Skeletal muscle tissue (tissue), 4 donors: ENCODE results near the gene CCNL1. TPM values are rescaled to one million over a fixed set of nuclear protein-coding genes. Genes with fewer than 3 reads are reported as not detected.

Experiments
- H3K27ac ChIP-seq: one replicate; pipeline ENCODE4 v1.7.0; 2013; ENCODE audit warnings: mild to moderate bottlenecking, low read depth, low read length, inconsistent platforms
- H3K27me3 ChIP-seq, 3 donors: one replicate each; pipeline ENCODE4 v1.7.0; 2013; ENCODE audit warnings: low read length in 3 of 3; ENCODE audit not compliant: control insufficient read depth in 3 of 3, insufficient read depth in 3 of 3
- H3K36me3 ChIP-seq, 3 donors: one replicate each; pipeline ENCODE4 v1.7.0; 2013; ENCODE audit warnings: low read length in 3 of 3; ENCODE audit not compliant: control insufficient read depth in 3 of 3, insufficient read depth in 3 of 3
- H3K4me1 ChIP-seq, 3 donors: one replicate each; pipeline ENCODE4 v1.7.0; 2013; ENCODE audit warnings: low read length in 3 of 3, mild to moderate bottlenecking in 3 of 3; ENCODE audit not compliant: control insufficient read depth in 3 of 3, insufficient read depth in 3 of 3
- H3K4me3 ChIP-seq, 3 donors: one replicate each; pipeline ENCODE4 v1.7.0; 2013; ENCODE audit warnings: low read length in 3 of 3
- H3K9ac ChIP-seq, 3 donors: one replicate each; pipeline ENCODE4 v1.7.0; 2013; ENCODE audit warnings: low read length in 3 of 3, mild to moderate bottlenecking in 3 of 3, moderate library complexity in 2 of 3, low read depth in 1 of 3
- H3K9me3 ChIP-seq, 3 donors: one replicate each; pipeline ENCODE4 v1.7.0; 2013; ENCODE audit warnings: low read length in 3 of 3; ENCODE audit not compliant: control insufficient read depth in 3 of 3
- total RNA-seq: library from RNA; depleted of rRNA; stranded (reverse); fragments of >200 nt; gene quantifications from one replicate; pipeline ENCODE4 v1.2.3, GENCODE V29; 2014
- donor health status: Osteomylitis.

CCNL1 gene
- total RNA-seq, 1 donor from 2014 or later, result 52.7 TPM

- H3K36me3 ChIP-seq, result no peaks in the 10 kb centered on the region
- no peak overlapping the region for H3K27ac ChIP-seq
- no peak overlapping the region for H3K4me3 ChIP-seq
- H3K4me1 ChIP-seq, result peaks cover 16 to 18% (median 17%) of the 10 kb centered on the region in 3 donors
- H3K27me3 ChIP-seq, result no peaks in the 10 kb centered on the region
- no peaks in the 10 kb centered on the region for H3K9me3 ChIP-seq
- H3K9ac ChIP-seq, result no peak overlapping the region
These were observed 41.9 kb downstream of the CCNL1 start for GRCh38 chr3:157117875-157118654.

- Histone ChIP-seq H3K4me1 (peaks cover 16 to 18% (median 17%) of the 10 kb centered on the region in 3 donors), H3K9ac (no peak overlapping the region), H3K36me3 (no peaks in the 10 kb centered on the region), H3K27ac (no peak overlapping the region), H3K9me3 (no peaks in the 10 kb centered on the region), H3K27me3 (no peaks in the 10 kb centered on the region), H3K4me3 (no peak overlapping the region)
These were observed 42.7 kb downstream of the CCNL1 start for GRCh38 chr3:157117206-157117605.

- peak overlapping the region in 2 of 3 donors; percentile 39 to 63 for H3K9ac ChIP-seq
- H3K4me3 ChIP-seq, result peak overlapping the region; percentile 2 to 47 (median 46)
- no peaks in the 10 kb centered on the region for H3K9me3 ChIP-seq
- H3K27ac ChIP-seq, result peak overlapping the region; percentile 79
- peaks cover 16 to 18% (median 17%) of the 10 kb centered on the region in 3 donors for H3K4me1 ChIP-seq
- no peaks in the 10 kb centered on the region for H3K27me3 ChIP-seq
- no peaks in the 10 kb centered on the region for H3K36me3 ChIP-seq
These were observed 43.9 kb downstream of the CCNL1 start for GRCh38 chr3:157116017-157116416.

GRCh38 chr3:157115069-157116006 is 44.6 kb downstream of the CCNL1 start:
- Histone ChIP-seq H3K27ac (peak overlapping the region; percentile 79), H3K4me1 (peaks cover 16 to 18% (median 17%) of the 10 kb centered on the region in 3 donors), H3K4me3 (peak overlapping the region; percentile 17 to 46 (median 22))

GRCh38 chr3:157113832-157114505 is 46.0 kb downstream of the CCNL1 start:
- no peak overlapping the region for H3K27ac ChIP-seq
- no peaks in the 10 kb centered on the region for H3K9me3 ChIP-seq
- peaks cover 16 to 18% (median 17%) of the 10 kb centered on the region in 3 donors for H3K4me1 ChIP-seq
- no peak overlapping the region for H3K9ac ChIP-seq
- no peaks in the 10 kb centered on the region for H3K36me3 ChIP-seq
- H3K27me3 ChIP-seq, result no peaks in the 10 kb centered on the region
- H3K4me3 ChIP-seq, result no peak overlapping the region

More at GRCh38 chr3:157115069-157116006, 44.6 kb downstream of the CCNL1 start:
- H3K9me3 ChIP-seq, result no peaks in the 10 kb centered on the region
- peak overlapping the region; percentile 4 to 63 (median 10) for H3K9ac ChIP-seq
- H3K27me3 ChIP-seq, result no peaks in the 10 kb centered on the region
- H3K36me3 ChIP-seq, result no peaks in the 10 kb centered on the region

- no peaks in the 10 kb centered on the region for H3K36me3 ChIP-seq
- no peak overlapping the region for H3K9ac ChIP-seq
- peaks cover 16 to 23% (median 20%) of the 10 kb centered on the region in 3 donors for H3K4me1 ChIP-seq
- no peak overlapping the region for H3K4me3 ChIP-seq
- no peaks in the 10 kb centered on the region for H3K27me3 ChIP-seq
- no peaks in the 10 kb centered on the region for H3K9me3 ChIP-seq
- H3K27ac ChIP-seq, result no peak overlapping the region
These were observed 47.4 kb downstream of the CCNL1 start for GRCh38 chr3:157112536-157112935.

- H3K36me3 ChIP-seq, result no peaks in the 10 kb centered on the region
- H3K27me3 ChIP-seq, result no peaks in the 10 kb centered on the region
- H3K27ac ChIP-seq, result no peak overlapping the region
- H3K9me3 ChIP-seq, result no peaks in the 10 kb centered on the region
- no peak overlapping the region for H3K4me3 ChIP-seq
- H3K4me1 ChIP-seq, result peaks cover 16 to 22% (median 17%) of the 10 kb centered on the region in 3 donors
- H3K9ac ChIP-seq, result no peak overlapping the region
These were observed 48.4 kb downstream of the CCNL1 start for GRCh38 chr3:157111518-157111917.

- Histone ChIP-seq H3K27me3 (no peaks in the 10 kb centered on the region), H3K36me3 (no peaks in the 10 kb centered on the region), H3K9me3 (no peaks in the 10 kb centered on the region), H3K4me3 (no peak overlapping the region), H3K9ac (no peak overlapping the region), H3K27ac (no peak overlapping the region), H3K4me1 (peaks cover 9 to 15% (median 10%) of the 10 kb centered on the region in 3 donors)
These were observed 49.1 kb downstream of the CCNL1 start for GRCh38 chr3:157110761-157111278.

- Histone ChIP-seq H3K4me1 (peaks cover 0 to 4% (median 4%) of the 10 kb centered on the region in 3 donors), H3K4me3 (no peak overlapping the region), H3K9me3 (no peaks in the 10 kb centered on the region), H3K27ac (no peak overlapping the region), H3K27me3 (no peaks in the 10 kb centered on the region), H3K36me3 (no peaks in the 10 kb centered on the region), H3K9ac (no peak overlapping the region)
These were observed 50.4 kb downstream of the CCNL1 start for GRCh38 chr3:157109267-157110141.
